Astrocyte (in vitro differentiated cells and primary cell): ENCODE data around the gene ZNF221. TPM values are rescaled to one million over a fixed set of nuclear protein-coding genes. Genes with fewer than 3 reads are reported as not detected.
A peak's percentile ranks its signal among the peaks of the same experiment; 100 is the strongest.

ENCODE experiments used
- DNase-seq: peaks from one replicate; pipeline ENCODE4 v3.0.0-alpha.2; 2010; ENCODE audit warnings: low read depth
- FAIRE-seq: peaks from 2 replicates; lab custom pipeline; 2011; peaks lifted over from hg19 to GRCh38; lab: Jason Lieb, UNC
- H2AFZ ChIP-seq: 2 replicates; pipeline ENCODE4 v1.6.0; 2012; ENCODE audit warnings: low read depth, low read length, inconsistent platforms
- H3K27ac ChIP-seq: 2 replicates; pipeline ENCODE4 v1.5.1; 2011; ENCODE audit warnings: low read depth, low read length, inconsistent platforms
- H3K27me3 ChIP-seq: 2 replicates; pipeline ENCODE4 v1.6.0; 2011; ENCODE audit warnings: low read length, inconsistent platforms; ENCODE audit not compliant: insufficient read depth
- H3K36me3 ChIP-seq: 2 replicates; pipeline ENCODE4 v1.5.1; 2011; ENCODE audit warnings: low read length, inconsistent platforms; ENCODE audit not compliant: insufficient read depth
- H3K4me1 ChIP-seq: 2 replicates; pipeline ENCODE4 v1.5.1; 2011; ENCODE audit warnings: low read length, inconsistent platforms; ENCODE audit not compliant: insufficient read depth
- H3K4me2 ChIP-seq: 2 replicates; pipeline ENCODE4 v1.6.0; 2012; ENCODE audit warnings: low read length, inconsistent platforms
- H3K4me3 ChIP-seq: 2 replicates; pipeline ENCODE4 v1.5.1; 2011; ENCODE audit warnings: low read depth, mild to moderate bottlenecking, low read length, inconsistent platforms; ENCODE audit not compliant: insufficient read depth
- H3K79me2 ChIP-seq: 2 replicates; pipeline ENCODE4 v1.6.0; 2012; ENCODE audit warnings: mild to moderate bottlenecking, low read length, inconsistent platforms; ENCODE audit not compliant: insufficient read depth
- H3K9ac ChIP-seq: 2 replicates; pipeline ENCODE4 v1.6.0; 2012; ENCODE audit warnings: mild to moderate bottlenecking, low read length, inconsistent platforms
- H3K9me3 ChIP-seq: 2 replicates; pipeline ENCODE4 v1.5.1; 2012; ENCODE audit warnings: low read depth, mild to moderate bottlenecking, low read length, inconsistent platforms; ENCODE audit not compliant: insufficient read depth
- H4K20me1 ChIP-seq: 2 replicates; pipeline ENCODE4 v1.6.0; 2012; ENCODE audit warnings: low read length, inconsistent platforms; ENCODE audit not compliant: insufficient read depth
- H3K27ac Mint-ChIP-seq: one replicate; pipeline ENCODE4 v1.8.0; 2021; ENCODE audit warnings: mild to moderate bottlenecking, mixed read lengths; ENCODE audit not compliant: unreplicated experiment
- H3K27me3 Mint-ChIP-seq: one replicate; pipeline ENCODE4 v1.8.0; 2021; ENCODE audit warnings: low read depth, mixed read lengths; ENCODE audit not compliant: unreplicated experiment
- H3K36me3 Mint-ChIP-seq: one replicate; pipeline ENCODE4 v1.8.0; 2021; ENCODE audit warnings: low read depth, mixed read lengths; ENCODE audit not compliant: unreplicated experiment
- H3K4me1 Mint-ChIP-seq: one replicate; pipeline ENCODE4 v1.8.0; 2021; ENCODE audit warnings: low read depth, mixed read lengths; ENCODE audit not compliant: unreplicated experiment
- H3K4me3 Mint-ChIP-seq: one replicate; pipeline ENCODE4 v1.8.0; 2021; ENCODE audit warnings: mild to moderate bottlenecking, moderate library complexity, mixed read lengths; ENCODE audit not compliant: unreplicated experiment
- H3K9me3 Mint-ChIP-seq: one replicate; pipeline ENCODE4 v1.8.0; 2021; ENCODE audit warnings: mild to moderate bottlenecking, mixed read lengths; ENCODE audit not compliant: unreplicated experiment
- EZH2 ChIP-seq: IDR thresholded peaks from 2 replicates; pipeline ENCODE4 v1.6.1; 2012; ENCODE audit warnings: mild to moderate bottlenecking, low read length, inconsistent platforms; ENCODE audit not compliant: insufficient read depth
- total RNA-seq: library from RNA; stranded (reverse); gene quantifications from 2 replicates; pipeline ENCODE4 v1.2.1, GENCODE V29; 2021
- TF ChIP-seq, protein P1 (sequence below): IDR thresholded peaks from 2 replicates; pipeline ENCODE4 v1.5.1; 2011; ENCODE audit warnings: low read depth, mild to moderate bottlenecking, inconsistent platforms, low read length, moderate library complexity; ENCODE audit not compliant: insufficient read depth

ZNF221 gene
- total RNA-seq, 1 donor from 2014 or later, result 6.6 TPM

DNA sequence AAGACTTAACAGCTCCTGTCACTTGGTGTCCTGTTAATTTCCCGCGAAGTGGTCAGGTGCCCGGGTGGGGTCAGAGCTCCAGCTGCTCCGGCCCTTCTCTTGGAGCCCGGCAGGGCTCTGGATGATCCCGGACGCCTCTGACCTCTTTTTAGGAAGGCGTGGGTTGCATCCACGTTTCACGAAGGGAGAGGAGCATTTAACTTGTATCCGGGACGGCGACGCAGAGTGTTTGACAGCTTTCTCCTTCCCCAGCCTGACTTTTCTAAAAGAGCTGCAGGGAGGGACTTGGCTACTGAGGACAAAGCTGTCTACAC lies 33.6 kb downstream of the ZNF221 start:
- Mint-ChIP-seq H3K4me1 (no peaks in the 10 kb centered on the region), H3K36me3 (peaks cover 11% of the 10 kb centered on the region), H3K27ac (no peak overlapping the region), H3K27me3 (no peaks in the 10 kb centered on the region), H3K9me3 (no peaks in the 10 kb centered on the region), H3K4me3 (peak overlapping the region; percentile 99)
- Histone ChIP-seq H3K4me1 (peaks cover 7% of the 10 kb centered on the region), H3K27me3 (no peaks in the 10 kb centered on the region), H3K36me3 (peaks cover 10% of the 10 kb centered on the region), H3K4me2 (peak overlapping the region; percentile 96), H3K79me2 (peaks cover 18% of the 10 kb centered on the region), H3K4me3 (peak overlapping the region; percentile 100), H2AFZ (peak overlapping the region; percentile 100), H4K20me1 (no peaks in the 10 kb centered on the region), H3K9ac (peak overlapping the region; percentile 90), H3K9me3 (no peaks in the 10 kb centered on the region), H3K27ac (peak overlapping the region; percentile 74)
- DNase-seq, result peak; percentile 8
- no peak for FAIRE-seq
- no peak for TF ChIP-seq EZH2
- TF ChIP-seq, protein P1, sequence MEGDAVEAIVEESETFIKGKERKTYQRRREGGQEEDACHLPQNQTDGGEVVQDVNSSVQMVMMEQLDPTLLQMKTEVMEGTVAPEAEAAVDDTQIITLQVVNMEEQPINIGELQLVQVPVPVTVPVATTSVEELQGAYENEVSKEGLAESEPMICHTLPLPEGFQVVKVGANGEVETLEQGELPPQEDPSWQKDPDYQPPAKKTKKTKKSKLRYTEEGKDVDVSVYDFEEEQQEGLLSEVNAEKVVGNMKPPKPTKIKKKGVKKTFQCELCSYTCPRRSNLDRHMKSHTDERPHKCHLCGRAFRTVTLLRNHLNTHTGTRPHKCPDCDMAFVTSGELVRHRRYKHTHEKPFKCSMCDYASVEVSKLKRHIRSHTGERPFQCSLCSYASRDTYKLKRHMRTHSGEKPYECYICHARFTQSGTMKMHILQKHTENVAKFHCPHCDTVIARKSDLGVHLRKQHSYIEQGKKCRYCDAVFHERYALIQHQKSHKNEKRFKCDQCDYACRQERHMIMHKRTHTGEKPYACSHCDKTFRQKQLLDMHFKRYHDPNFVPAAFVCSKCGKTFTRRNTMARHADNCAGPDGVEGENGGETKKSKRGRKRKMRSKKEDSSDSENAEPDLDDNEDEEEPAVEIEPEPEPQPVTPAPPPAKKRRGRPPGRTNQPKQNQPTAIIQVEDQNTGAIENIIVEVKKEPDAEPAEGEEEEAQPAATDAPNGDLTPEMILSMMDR, result no peak

DNA sequence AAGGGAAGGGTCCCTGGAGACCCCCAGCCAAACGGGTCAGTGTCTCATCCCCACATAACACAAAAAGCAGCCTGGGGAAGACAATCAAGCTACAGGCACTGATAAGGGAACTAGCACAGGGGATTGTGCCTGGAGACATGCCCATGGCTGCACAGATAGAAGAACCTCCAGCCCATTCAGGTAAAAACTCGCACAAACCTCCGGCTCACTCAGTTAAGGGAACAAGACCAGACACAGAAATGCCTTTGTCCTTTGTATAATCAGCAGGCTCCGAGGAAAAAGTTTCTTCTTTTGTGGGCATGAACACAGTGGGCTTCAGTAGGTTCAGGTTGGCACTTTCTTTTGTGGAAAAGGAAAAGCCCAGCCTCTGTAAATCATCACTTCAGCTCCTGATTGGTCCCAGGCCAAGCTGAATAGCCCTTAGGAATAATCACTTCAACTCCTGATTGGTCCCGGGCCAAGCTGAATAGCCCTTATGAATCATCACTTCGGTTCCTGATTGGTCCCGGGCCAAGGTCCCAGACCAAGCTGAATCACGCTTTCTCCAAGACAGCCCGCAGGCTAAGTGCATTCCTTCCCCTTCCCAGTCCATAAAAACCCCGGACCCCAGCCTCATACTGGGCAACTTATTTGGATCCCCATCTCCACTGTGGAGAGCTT lies 46.7 kb downstream of the ZNF221 start:
- Mint-ChIP-seq H3K27me3 (no peaks in the 10 kb centered on the region), H3K4me3 (no peak overlapping the region), H3K4me1 (no peaks in the 10 kb centered on the region), H3K36me3 (peaks cover 26% of the 10 kb centered on the region), H3K9me3 (peaks cover 4% of the 10 kb centered on the region), H3K27ac (no peak overlapping the region)
- Histone ChIP-seq H3K79me2 (no peaks in the 10 kb centered on the region), H2AFZ (no peak overlapping the region), H4K20me1 (no peaks in the 10 kb centered on the region), H3K4me3 (no peak overlapping the region), H3K27ac (no peak overlapping the region), H3K27me3 (no peaks in the 10 kb centered on the region), H3K4me2 (no peak overlapping the region), H3K9ac (no peak overlapping the region), H3K36me3 (peaks cover 27% of the 10 kb centered on the region), H3K9me3 (peaks cover 20% of the 10 kb centered on the region), H3K4me1 (no peaks in the 10 kb centered on the region)
- FAIRE-seq, result no peak
- TF ChIP-seq EZH2, result no peak
- TF ChIP-seq, protein P1, result no peak
- peak; percentile 46 for DNase-seq

DNA sequence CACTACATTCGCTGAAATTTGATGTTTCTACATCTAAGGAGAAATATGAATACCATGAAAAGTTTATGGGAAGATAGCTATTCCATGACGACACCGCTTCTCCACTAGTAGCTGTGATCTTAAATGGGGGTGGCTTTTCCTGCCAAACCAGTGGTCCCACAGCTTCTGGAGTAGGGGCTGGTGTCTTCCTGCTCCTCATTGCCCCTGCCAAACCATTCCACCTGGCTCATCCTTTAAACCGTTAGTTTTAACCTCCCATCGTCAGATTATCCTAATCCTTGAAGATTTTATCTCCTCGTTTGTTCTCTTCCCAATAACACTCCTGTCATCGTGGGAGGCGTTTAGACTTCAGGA lies 51.2 kb downstream of the ZNF221 start:
- no peaks in the 10 kb centered on the region for H3K27me3 Mint-ChIP-seq
- peaks cover 13% of the 10 kb centered on the region for H3K36me3 Mint-ChIP-seq
- H2AFZ ChIP-seq, result peak overlapping the region; percentile 95
- peaks cover 5% of the 10 kb centered on the region for H3K4me1 Mint-ChIP-seq
- peaks cover 5% of the 10 kb centered on the region for H3K9me3 Mint-ChIP-seq
- no peak for FAIRE-seq
- peaks cover 16% of the 10 kb centered on the region for H3K79me2 ChIP-seq
- peaks cover 8% of the 10 kb centered on the region for H3K4me1 ChIP-seq
- peak overlapping the region; percentile 88 for H3K4me3 ChIP-seq
- H4K20me1 ChIP-seq, result no peaks in the 10 kb centered on the region
- TF ChIP-seq, protein P1, result no peak
- no peak for TF ChIP-seq EZH2
- peak overlapping the region; percentile 76 for H3K27ac Mint-ChIP-seq
- no peaks in the 10 kb centered on the region for H3K27me3 ChIP-seq
- peak overlapping the region; percentile 78 for H3K27ac ChIP-seq
- peak overlapping the region; percentile 83 for H3K9ac ChIP-seq
- H3K4me3 Mint-ChIP-seq, result peak overlapping the region; percentile 100
- H3K9me3 ChIP-seq, result peaks cover 6% of the 10 kb centered on the region
- no peaks in the 10 kb centered on the region for H3K36me3 ChIP-seq
- peak overlapping the region; percentile 95 for H3K4me2 ChIP-seq
- peak; percentile 11 for DNase-seq
